KMS-11 (cell line): ENCODE data around the gene SLC26A6.

Experiments
- H2AFZ ChIP-seq: fragments of 200-600 bp; sonication (generic); 2 replicates; pipeline ENCODE4 v1.6.1; 2016; ENCODE audit warnings: antibody characterized with exemption, mixed run types, low read depth
- H3K27ac ChIP-seq: fragments of 200-600 bp; sonication (generic); 2 replicates; pipeline ENCODE4 v1.6.1; 2016; ENCODE audit warnings: mild to moderate bottlenecking, mixed run types
- H3K27me3 ChIP-seq: fragments of 200-600 bp; sonication (generic); 2 replicates; pipeline ENCODE4 v1.6.1; 2017; ENCODE audit warnings: mild to moderate bottlenecking, low read depth, mixed run types, moderate library complexity; ENCODE audit not compliant: insufficient read depth
- H3K36me3 ChIP-seq: fragments of 200-600 bp; sonication (generic); 2 replicates; pipeline ENCODE4 v1.6.1; 2017; ENCODE audit warnings: mild to moderate bottlenecking, mixed run types; ENCODE audit not compliant: insufficient read depth
- H3K4me1 ChIP-seq: fragments of 200-600 bp; sonication (generic); 2 replicates; pipeline ENCODE4 v1.6.1; 2016; ENCODE audit warnings: mild to moderate bottlenecking, low read depth, mixed run types; ENCODE audit not compliant: poor library complexity, severe bottlenecking
- H3K4me2 ChIP-seq: fragments of 200-600 bp; sonication (generic); 2 replicates; pipeline ENCODE4 v1.7.0; 2016; ENCODE audit warnings: mild to moderate bottlenecking, mixed run types
- H3K4me3 ChIP-seq: fragments of 200-600 bp; sonication (generic); IDR thresholded peaks from 2 replicates; pipeline ENCODE4 v1.6.1; 2017; ENCODE audit warnings: low read depth, low read length, mixed read lengths; ENCODE audit not compliant: insufficient read depth
- H3K79me2 ChIP-seq: fragments of 200-600 bp; sonication (generic); 2 replicates; pipeline ENCODE4 v1.6.1; 2016; ENCODE audit warnings: low read depth, mixed run types; ENCODE audit not compliant: insufficient read depth
- H3K9ac ChIP-seq: fragments of 200-600 bp; sonication (generic); 2 replicates; pipeline ENCODE4 v1.6.1; 2016; ENCODE audit warnings: mild to moderate bottlenecking, mixed run types
- H4K20me1 ChIP-seq: fragments of 200-600 bp; sonication (generic); 2 replicates; pipeline ENCODE4 v1.6.1; 2016; ENCODE audit warnings: mild to moderate bottlenecking, mixed run types; ENCODE audit not compliant: insufficient read depth
- CTCF ChIP-seq: fragments of 200-600 bp; sonication (generic); conservative IDR thresholded peaks from 2 replicates; pipeline ENCODE4 v1.6.1; 2017; ENCODE audit warnings: low read depth, mild to moderate bottlenecking, antibody characterized with exemption, low read length, moderate library complexity, mixed read lengths

SLC26A6 gene

GRCh38 chr3:48637305-48637704 is 2.0 kb upstream of the SLC26A6 start:
- H3K4me2 ChIP-seq: no peak overlapping the region
- no peak overlapping the region for H3K27ac ChIP-seq
- no peak overlapping the region for H3K4me3 ChIP-seq
- no peaks in the 10 kb centered on the region for H3K79me2 ChIP-seq
- no peak overlapping the region for H2AFZ ChIP-seq
- no peaks in the 10 kb centered on the region for H4K20me1 ChIP-seq
- TF ChIP-seq CTCF: no peak
- no peaks in the 10 kb centered on the region for H3K27me3 ChIP-seq
- no peaks in the 10 kb centered on the region for H3K4me1 ChIP-seq
- no peak overlapping the region for H3K9ac ChIP-seq
- H3K36me3 ChIP-seq: no peaks in the 10 kb centered on the region

DNA sequence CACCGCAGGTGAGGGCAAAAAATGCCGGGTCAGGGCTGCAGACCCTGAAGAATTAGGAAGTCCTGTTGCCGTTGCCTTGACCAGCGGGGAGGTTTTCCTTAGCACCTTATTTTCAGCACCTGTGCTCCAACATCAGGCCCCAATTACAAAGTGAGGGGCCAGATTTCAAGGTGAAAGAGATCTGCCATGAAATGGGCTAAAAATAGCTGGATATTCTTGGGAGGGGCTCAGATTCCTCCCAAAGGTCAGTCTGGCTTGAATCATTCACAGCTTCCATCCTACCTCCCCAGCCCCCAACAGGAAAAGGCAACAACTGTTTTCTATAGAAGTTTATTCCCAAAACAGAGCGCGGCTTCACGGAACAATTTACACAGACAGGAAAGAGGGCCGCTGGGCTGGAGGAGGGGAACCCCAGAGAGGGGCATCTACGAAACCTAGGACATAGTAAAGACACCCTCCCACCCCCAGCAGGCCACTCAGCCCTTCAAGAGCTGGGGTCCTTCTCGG is 941 bp upstream of the SLC26A6 start:
- H3K79me2 ChIP-seq: no peaks in the 10 kb centered on the region
- H3K4me2 ChIP-seq: peak overlapping the region; percentile 63
- H3K4me3 ChIP-seq: peak overlapping the region; percentile 17
- no peak for TF ChIP-seq CTCF
- H3K27me3 ChIP-seq: no peaks in the 10 kb centered on the region
- H4K20me1 ChIP-seq: no peaks in the 10 kb centered on the region
- no peaks in the 10 kb centered on the region for H3K4me1 ChIP-seq
- H3K9ac ChIP-seq: peak overlapping the region; percentile 18; the same call in 1 of the 2 replicates
- peak overlapping the region; percentile 73 for H2AFZ ChIP-seq
- H3K36me3 ChIP-seq: no peaks in the 10 kb centered on the region
- no peak overlapping the region for H3K27ac ChIP-seq

DNA sequence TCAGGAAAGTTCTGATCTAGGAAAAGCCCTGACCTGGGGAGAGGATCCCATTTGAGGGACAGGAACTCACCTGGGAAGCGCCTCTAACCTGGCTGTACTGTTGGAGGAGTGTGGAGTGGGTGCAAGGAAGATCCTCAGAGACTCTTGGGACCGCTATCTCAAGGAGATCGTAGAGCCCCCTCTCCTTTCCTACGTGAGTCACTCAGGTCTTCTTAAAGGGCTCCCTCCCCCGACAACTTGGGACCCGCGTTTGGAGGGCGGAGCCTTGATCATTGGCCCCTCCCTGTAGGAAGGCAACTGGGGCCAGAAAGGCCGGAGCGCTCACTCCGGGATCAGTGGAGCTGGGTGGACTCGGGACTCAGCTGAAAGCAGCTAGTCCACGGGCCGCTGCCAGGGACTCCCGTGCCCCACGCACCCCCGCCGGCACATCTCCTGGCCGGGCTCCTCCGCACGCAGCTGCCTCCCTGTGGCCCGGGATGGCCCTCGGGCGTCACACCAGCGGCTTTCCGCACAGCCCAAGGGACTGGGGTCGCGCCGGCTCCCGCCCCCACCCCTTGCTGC is 520 bp downstream of the SLC26A6 start:
- Histone ChIP-seq H3K4me1 (no peaks in the 10 kb centered on the region), H3K9ac (peak overlapping the region; percentile 22; the same call in 1 of the 2 replicates), H3K4me2 (peak overlapping the region; percentile 31), H3K27me3 (no peaks in the 10 kb centered on the region), H4K20me1 (no peaks in the 10 kb centered on the region), H2AFZ (peak overlapping the region; percentile 52), H3K36me3 (no peaks in the 10 kb centered on the region), H3K79me2 (no peaks in the 10 kb centered on the region), H3K27ac (no peak overlapping the region), H3K4me3 (no peak overlapping the region)
- TF ChIP-seq CTCF: no peak

DNA sequence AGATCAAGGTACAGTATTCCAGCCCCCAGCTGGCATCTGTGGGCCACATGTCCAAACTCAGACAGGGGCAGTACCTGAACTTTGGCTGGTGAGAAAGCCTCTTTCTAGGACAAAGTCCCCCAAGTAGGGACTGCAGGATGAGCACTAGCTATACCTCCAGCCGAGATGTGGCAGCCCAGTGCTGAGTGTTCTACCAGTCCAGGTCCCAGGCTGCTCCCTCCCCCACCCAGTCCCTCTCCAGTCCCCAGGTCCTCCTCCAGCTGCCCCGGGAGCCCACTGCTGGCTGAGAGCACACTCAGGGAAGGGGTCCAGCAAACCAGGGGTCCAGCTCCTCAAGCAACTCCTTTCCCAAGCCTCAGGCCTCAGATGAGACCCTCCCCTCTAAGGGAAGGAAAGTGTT is 1.5 kb downstream of the SLC26A6 start:
- Histone ChIP-seq H3K4me1 (no peaks in the 10 kb centered on the region), H3K4me2 (no peak overlapping the region), H3K27me3 (no peaks in the 10 kb centered on the region), H3K79me2 (no peaks in the 10 kb centered on the region), H3K27ac (no peak overlapping the region), H2AFZ (no peak overlapping the region), H3K9ac (no peak overlapping the region), H3K36me3 (no peaks in the 10 kb centered on the region), H4K20me1 (no peaks in the 10 kb centered on the region), H3K4me3 (no peak overlapping the region)
- no peak for TF ChIP-seq CTCF
